GM10248 (cell line): ENCODE results near the gene KCNMA1.

ENCODE experiments used
- CTCF ChIA-PET: fragments of 300-600 bp; sonication (Branson Sonifier 250); formaldehyde crosslinking; extraction: SDS; loops from one replicate; lab custom pipeline; 2021; ENCODE audit warnings: antibody characterized with exemption; lab: Yijun Ruan, JAX
- POLR2A ChIA-PET: fragments of 350-650 bp; sonication (Branson Sonifier 250); formaldehyde crosslinking; extraction: SDS; loops from one replicate; lab custom pipeline; 2020; ENCODE audit warnings: antibody characterized with exemption; lab: Yijun Ruan, JAX
- DNase-seq: peaks from one replicate; pipeline ENCODE4 v3.0.0; 2012; ENCODE audit errors: extremely low spot score
- CTCF ChIP-seq: IDR thresholded peaks from 2 replicates; pipeline ENCODE4 v1.5.1; 2012; ENCODE audit warnings: mild to moderate bottlenecking, low read depth; ENCODE audit errors: extremely low read depth, missing control alignments, control extremely low read depth

KCNMA1 gene

GRCh38 chr10:77673515-77674140, 36.0 kb upstream of the KCNMA1 start:
- CTCF ChIA-PET = interaction anchor here (1.2 to 1.3 kb wide), 2 partner anchors 10 to 36 kb away, joined by 3 to 4 read pairs; no protein-coding TSS in a partner anchor
- DNase-seq = no peak
- POLR2A ChIA-PET = no interaction called here
- TF ChIP-seq CTCF = no peak

DNA sequence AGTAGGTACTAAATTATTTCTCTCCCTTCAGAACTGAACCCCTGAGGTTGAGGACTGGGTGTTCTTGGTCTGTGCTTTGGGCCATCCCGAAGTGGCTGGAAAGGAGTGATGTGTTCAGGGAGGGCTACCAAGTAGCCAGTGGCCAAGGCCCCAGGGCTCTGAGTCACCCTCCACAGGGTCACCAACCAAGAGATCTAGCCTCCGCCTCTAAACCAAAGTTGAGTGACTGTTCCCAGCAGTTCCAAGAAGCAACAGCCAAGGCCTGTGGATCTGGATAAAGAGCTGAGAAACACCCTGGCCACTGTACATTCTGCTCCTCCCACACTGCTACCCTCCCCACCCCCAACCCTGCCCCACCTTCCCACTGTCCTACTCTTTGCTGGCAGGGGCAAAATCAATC, 35.5 kb upstream of the KCNMA1 start:
- POLR2A ChIA-PET = no interaction called here
- no peak for DNase-seq
- CTCF ChIA-PET = interaction anchor here (1.2 to 1.3 kb wide), 3 partner anchors 9 to 37 kb away, joined by 3 to 4 read pairs (median 3); no protein-coding TSS in a partner anchor

GRCh38 chr10:77671594-77672252, 34.1 kb upstream of the KCNMA1 start:
- ChIA-PET POLR2A (no interaction called here), CTCF (interaction anchor here (1.0 to 1.7 kb wide), 7 partner anchors 9 to 48 kb away, joined by 3 to 9 read pairs (median 3); no protein-coding TSS in a partner anchor)
- DNase-seq = no peak
- TF ChIP-seq CTCF = no peak

More for the DNA sequence above, 35.5 kb upstream of the KCNMA1 start:
- no peak for TF ChIP-seq CTCF

DNA sequence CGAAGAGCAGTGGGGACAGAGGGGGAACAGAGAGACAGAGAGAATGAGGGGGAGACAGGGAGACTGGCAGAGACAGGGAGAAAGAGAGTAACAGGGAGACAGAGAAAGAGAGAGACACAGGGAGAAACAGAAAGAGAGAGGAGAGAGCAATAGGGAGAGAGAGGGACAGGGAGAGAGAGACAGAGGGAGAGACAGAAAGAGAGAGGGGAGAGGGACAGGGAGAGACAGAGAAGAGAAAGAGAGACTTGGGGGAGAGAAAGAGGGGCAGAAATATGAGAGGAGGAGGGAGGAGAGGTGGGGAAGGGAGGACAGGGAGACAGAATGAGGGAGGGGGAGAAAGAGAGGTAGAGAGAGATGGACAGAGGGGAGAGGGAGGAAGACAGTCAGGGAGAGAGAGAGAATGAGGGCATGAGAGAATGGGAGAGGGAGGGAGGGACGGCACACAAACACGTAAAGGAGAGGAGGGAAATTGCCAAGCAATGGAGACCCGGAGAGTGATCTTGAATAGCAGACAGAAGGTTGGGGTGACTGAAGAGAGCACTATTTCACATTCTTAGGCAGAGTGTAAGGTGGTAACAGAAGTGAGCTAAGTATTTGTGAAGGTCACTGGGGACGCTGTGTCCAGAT, 33.3 kb upstream of the KCNMA1 start:
- DNase-seq = no peak
- CTCF ChIA-PET = interaction anchor here (1.0 to 1.7 kb wide), 3 partner anchors 10 to 49 kb away, joined by 3 to 9 read pairs (median 3); no protein-coding TSS in a partner anchor
- no peak for TF ChIP-seq CTCF
- POLR2A ChIA-PET = no interaction called here

GRCh38 chr10:77669892-77670291, 32.3 kb upstream of the KCNMA1 start:
- no peak for TF ChIP-seq CTCF
- DNase-seq = no peak
- ChIA-PET POLR2A (no interaction called here), CTCF (no interaction called here)
